ENCODE measurements around the gene NXPE3. TPM values are rescaled to one million over a fixed set of nuclear protein-coding genes. Genes with fewer than 3 reads are reported as not detected.

NXPE3 gene
- total and polyA plus RNA-seq, 9 of the 15 experiments (the other 6 are each of a cell fraction or from before 2014, with no cell fraction given): 0.25 to 2.5 (median 0.95) TPM

- peak; percentile 60 to 71; a peak in 2 of 4 replicates for TF ChIP-seq MNT (conservative IDR thresholded peaks at IDR 0.05)
- 0 out of 4 replicates have a peak, but pooled peaks of 1 of the 2 experiments have one; percentile 58 for TF ChIP-seq ARNT (IDR thresholded peaks at IDR 0.05)
- TF ChIP-seq BRCA1 (IDR thresholded peaks at IDR 0.05): no peak
- TF ChIP-seq BRCA1 (CRISPR knock-in tag; IDR thresholded peaks at IDR 0.05): no peak
- TF ChIP-seq CREM (IDR thresholded peaks at IDR 0.05; ENCODE audit: low read depth): peak; percentile 61
- peak; percentile 34; the same call in 1 of the 2 replicates for TF ChIP-seq PHF8 (IDR thresholded peaks at IDR 0.05; ENCODE audit: borderline replicate concordance, low read length)
- TF ChIP-seq ZNF395 (CRISPR knock-in tag; IDR thresholded peaks at IDR 0.05): 0 out of 2 replicates have a peak, but pooled peaks have one; percentile 19
- TF ChIP-seq NFIX (CRISPR knock-in tag; IDR thresholded peaks at IDR 0.05; ENCODE audit: low read depth): no peak
- TF ChIP-seq TEAD4 (IDR thresholded peaks at IDR 0.05; ENCODE audit: low read length): peak; percentile 54
- no peak for TF ChIP-seq TEAD4 (CRISPR knock-in tag; IDR thresholded peaks at IDR 0.05; ENCODE audit: borderline replicate concordance)
- TF ChIP-seq SMARCE1 (IDR thresholded peaks at IDR 0.05): 0 out of 2 replicates have a peak, but pooled peaks have one; percentile 42
- 0 out of 2 replicates have a peak, but pooled peaks have one; percentile 48 for TF ChIP-seq SMARCA4 (IDR thresholded peaks at IDR 0.05)
- TF ChIP-seq SUPT5H (IDR thresholded peaks at IDR 0.05): no peak
- peak; percentile 81 for TF ChIP-seq EGR1 (conservative IDR thresholded peaks at IDR 0.05)
- TF ChIP-seq ZNF398 (CRISPR knock-in tag; IDR thresholded peaks at IDR 0.05): no peak
- no peak for TF ChIP-seq HMBOX1 (IDR thresholded peaks at IDR 0.05)
- TF ChIP-seq ZNF280B (CRISPR knock-in tag; IDR thresholded peaks at IDR 0.05): no peak
- TF ChIP-seq KHSRP (IDR thresholded peaks at IDR 0.05): no peak
- no peak for TF ChIP-seq NR2C2 (CRISPR knock-in tag; IDR thresholded peaks at IDR 0.05)
- TF ChIP-seq NR2C2 (tag; IDR thresholded peaks at IDR 0.05): peak; percentile 58
- TF ChIP-seq ESRRA (IDR thresholded peaks at IDR 0.05; ENCODE audit: borderline replicate concordance, low read depth): 0 out of 2 replicates have a peak, but pooled peaks have one; percentile 10
Observed at GRCh38 chr3:101827211-101828174, 48.5 kb downstream of the NXPE3 start (continued).

Data from K562 (cell line).